Colonic mucosa (tissue), 4 donors: Measurements from ENCODE around the gene FBH1. TPM values are rescaled to one million over a fixed set of nuclear protein-coding genes. Genes with fewer than 3 reads are reported as not detected.
"Not testable (repeated sequence)": the region's sequence is repeated elsewhere in the genome, so short reads cannot be mapped to it uniquely, and the experiment has no call there.

Source experiments
- DNase-seq: peaks from one replicate; pipeline ENCODE4 v3.0.0-alpha.2; 2020
- H3K27ac ChIP-seq: fragments of 200-600 bp; one replicate; pipeline ENCODE4 v1.8.0; 2021
- H3K27me3 ChIP-seq: fragments of 200-600 bp; one replicate; pipeline ENCODE4 v1.8.0; 2021
- H3K36me3 ChIP-seq: fragments of 200-600 bp; one replicate; pipeline ENCODE4 v1.8.0; 2021
- H3K4me1 ChIP-seq: fragments of 200-600 bp; one replicate; pipeline ENCODE4 v1.8.0; 2021; ENCODE audit warnings: mild to moderate bottlenecking
- H3K4me3 ChIP-seq: fragments of 200-600 bp; one replicate; pipeline ENCODE4 v1.8.0; 2021
- H3K9ac ChIP-seq, 2 donors: one replicate each; pipeline ENCODE4 v1.7.0; 2013; ENCODE audit warnings: control low read depth in 2 of 2, low read depth in 2 of 2, low read length in 2 of 2
- H3K9me3 ChIP-seq: fragments of 200-600 bp; one replicate; pipeline ENCODE4 v1.8.0; 2021
- intact Hi-C: fragments of 100-400 bp; cut with DNase I; formaldehyde crosslinking; loops from one replicate; pipeline ENCODE4 v1.14.1; 2022
- total RNA-seq, 2 donors: library from RNA; stranded (reverse); fragmentation: NEBNext Ultra II Directional in 1 of 2; extraction: Animal tissue kit (Norgen Biotek cat#: 25700) in 1 of 2; gene quantifications; one replicate each; pipeline ENCODE4 v1.2.1, GENCODE V29; 2021
- TF ChIP-seq, protein P1 (sequence below): fragments of 200-600 bp; IDR thresholded peaks from one replicate; pipeline ENCODE4 v1.8.0; 2022; ENCODE audit warnings: antibody characterized with exemption, mild to moderate bottlenecking
- donor health status: healthy.
- donor health status: DM: no; HTN: no; CAD: no.
- donor health status: DM: no; HTN: no; CAD: no.

The FBH1 gene
- total RNA-seq, 2 donors from 2014 or later, result 67.7 to 87.5 TPM

- TF ChIP-seq, protein P1, sequence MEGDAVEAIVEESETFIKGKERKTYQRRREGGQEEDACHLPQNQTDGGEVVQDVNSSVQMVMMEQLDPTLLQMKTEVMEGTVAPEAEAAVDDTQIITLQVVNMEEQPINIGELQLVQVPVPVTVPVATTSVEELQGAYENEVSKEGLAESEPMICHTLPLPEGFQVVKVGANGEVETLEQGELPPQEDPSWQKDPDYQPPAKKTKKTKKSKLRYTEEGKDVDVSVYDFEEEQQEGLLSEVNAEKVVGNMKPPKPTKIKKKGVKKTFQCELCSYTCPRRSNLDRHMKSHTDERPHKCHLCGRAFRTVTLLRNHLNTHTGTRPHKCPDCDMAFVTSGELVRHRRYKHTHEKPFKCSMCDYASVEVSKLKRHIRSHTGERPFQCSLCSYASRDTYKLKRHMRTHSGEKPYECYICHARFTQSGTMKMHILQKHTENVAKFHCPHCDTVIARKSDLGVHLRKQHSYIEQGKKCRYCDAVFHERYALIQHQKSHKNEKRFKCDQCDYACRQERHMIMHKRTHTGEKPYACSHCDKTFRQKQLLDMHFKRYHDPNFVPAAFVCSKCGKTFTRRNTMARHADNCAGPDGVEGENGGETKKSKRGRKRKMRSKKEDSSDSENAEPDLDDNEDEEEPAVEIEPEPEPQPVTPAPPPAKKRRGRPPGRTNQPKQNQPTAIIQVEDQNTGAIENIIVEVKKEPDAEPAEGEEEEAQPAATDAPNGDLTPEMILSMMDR, result no peak
- Histone ChIP-seq H3K9ac (no peak overlapping the region), H3K4me3 (no peak overlapping the region), H3K36me3 (peaks cover 3% of the 10 kb centered on the region), H3K4me1 (no peaks in the 10 kb centered on the region), H3K27me3 (no peaks in the 10 kb centered on the region), H3K9me3 (no peaks in the 10 kb centered on the region), H3K27ac (no peak overlapping the region)
- no peak for DNase-seq
- intact Hi-C loops, result no loop called here
Measured at GRCh38 chr10:5958675-5959074, 68.6 kb downstream of the FBH1 start.

GRCh38 chr10:5959142-5959541 lies 69.1 kb downstream of the FBH1 start:
- intact Hi-C loops, result no loop called here
- Histone ChIP-seq H3K27ac (no peak overlapping the region), H3K27me3 (no peaks in the 10 kb centered on the region), H3K9me3 (no peaks in the 10 kb centered on the region), H3K4me3 (no peak overlapping the region), H3K4me1 (no peaks in the 10 kb centered on the region), H3K36me3 (peaks cover 3% of the 10 kb centered on the region), H3K9ac (no peak overlapping the region)
- no peak for DNase-seq
- TF ChIP-seq, protein P1, result no peak

- H3K4me3 ChIP-seq, result no peak overlapping the region
- intact Hi-C loops, result no loop called here
- TF ChIP-seq, protein P1, result no peak
- no peaks in the 10 kb centered on the region for H3K27me3 ChIP-seq
- peaks cover 3% of the 10 kb centered on the region for H3K36me3 ChIP-seq
- no peak overlapping the region for H3K9ac ChIP-seq
- no peaks in the 10 kb centered on the region for H3K9me3 ChIP-seq
- H3K4me1 ChIP-seq, result no peaks in the 10 kb centered on the region
- H3K27ac ChIP-seq, result no peak overlapping the region
- DNase-seq, result no peak
Measured at GRCh38 chr10:5959581-5960069, 69.6 kb downstream of the FBH1 start.

DNA sequence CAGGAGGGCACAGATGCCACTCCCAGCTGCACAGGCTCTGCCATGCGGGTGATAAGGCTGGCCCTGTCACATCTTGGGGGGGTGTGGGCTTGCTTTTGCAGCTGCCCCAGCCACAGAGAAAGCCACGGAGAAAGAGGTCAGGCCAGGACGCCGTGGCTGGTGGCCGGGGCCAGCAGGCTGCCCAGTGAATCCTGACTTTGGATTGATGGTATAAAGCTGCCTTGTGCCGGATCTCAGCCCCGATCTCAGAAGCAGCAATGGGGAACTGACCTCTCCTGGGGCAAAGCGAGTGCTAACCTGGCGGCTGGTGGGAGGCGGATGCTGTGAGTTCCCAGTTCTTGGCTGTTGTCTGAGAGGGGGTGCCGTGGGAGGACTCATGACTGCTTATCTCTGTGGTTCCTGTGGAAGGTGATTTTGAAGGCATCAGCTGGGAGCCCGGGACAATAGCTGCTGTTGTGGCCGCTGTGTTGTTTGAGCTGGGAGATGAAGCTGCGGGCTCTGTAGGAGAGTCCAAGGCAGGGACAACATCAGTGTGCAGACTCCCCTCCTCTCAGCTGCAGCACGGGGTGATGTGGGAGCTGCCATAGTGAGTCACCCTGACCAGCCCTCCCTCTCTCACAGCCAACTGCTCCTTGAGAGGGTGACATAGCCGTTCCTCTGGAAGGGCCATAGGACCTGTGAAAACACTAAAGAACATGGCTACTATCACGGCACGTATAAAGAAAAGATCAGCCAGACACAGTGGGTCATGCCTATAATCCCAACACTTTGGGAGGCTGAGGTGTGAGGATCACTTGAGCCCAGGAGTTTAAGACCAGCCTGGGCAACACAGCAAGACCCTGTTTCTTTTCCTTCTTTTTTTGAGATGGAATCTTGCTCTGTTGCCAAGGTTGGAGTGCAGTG lies 70.3 kb downstream of the FBH1 start:
- no peaks in the 10 kb centered on the region for H3K9me3 ChIP-seq
- no peaks in the 10 kb centered on the region for H3K27me3 ChIP-seq
- no peak overlapping the region for H3K9ac ChIP-seq
- peaks cover 3% of the 10 kb centered on the region for H3K4me1 ChIP-seq
- DNase-seq, result no peak
- no peak overlapping the region for H3K4me3 ChIP-seq
- no peak overlapping the region for H3K27ac ChIP-seq
- intact Hi-C loops, result no loop called here
- peaks cover 3% of the 10 kb centered on the region for H3K36me3 ChIP-seq
- TF ChIP-seq, protein P1, result no peak

DNA sequence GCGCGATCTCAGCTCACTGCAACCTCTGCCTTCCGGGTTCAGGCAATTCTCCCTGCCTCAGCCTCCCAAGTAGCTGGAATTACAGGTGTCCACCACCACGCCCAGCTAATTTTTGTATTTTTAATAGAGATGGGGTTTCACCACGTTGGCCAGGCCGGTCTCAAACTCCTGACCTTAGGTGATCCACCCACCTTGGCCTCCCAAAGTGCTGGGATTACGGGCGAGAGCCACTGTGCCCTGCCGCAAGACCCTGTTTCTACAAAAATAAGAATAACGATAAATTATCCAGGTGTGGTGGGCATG lies 70.9 kb downstream of the FBH1 start:
- H3K36me3 ChIP-seq, H3K27ac ChIP-seq, intact Hi-C loops, H3K27me3 ChIP-seq, H3K9me3 ChIP-seq, H3K4me1 ChIP-seq, DNase-seq, H3K9ac ChIP-seq, H3K4me3 ChIP-seq: not testable (repeated sequence)

GRCh38 chr10:5961405-5962100 lies 71.5 kb downstream of the FBH1 start:
- no peak for DNase-seq
- TF ChIP-seq, protein P1, result no peak
- H3K27ac ChIP-seq, result no peak overlapping the region
- H3K9ac ChIP-seq, result no peak overlapping the region
- intact Hi-C loops, result no loop called here
- no peak overlapping the region for H3K4me3 ChIP-seq
- peaks cover 3% of the 10 kb centered on the region for H3K36me3 ChIP-seq
- no peaks in the 10 kb centered on the region for H3K27me3 ChIP-seq
- no peaks in the 10 kb centered on the region for H3K9me3 ChIP-seq
- peaks cover 4% of the 10 kb centered on the region for H3K4me1 ChIP-seq

GRCh38 chr10:5962358-5962940 lies 72.4 kb downstream of the FBH1 start:
- H3K27ac ChIP-seq, intact Hi-C loops, H3K9me3 ChIP-seq, H3K4me1 ChIP-seq, H3K27me3 ChIP-seq, H3K4me3 ChIP-seq, H3K36me3 ChIP-seq, H3K9ac ChIP-seq, DNase-seq: not testable (repeated sequence)
